Peyer's patch (tissue), 4 donors: ENCODE data around the gene CMTM4. TPM values are rescaled to one million over a fixed set of nuclear protein-coding genes. Genes with fewer than 3 reads are reported as not detected.

Experiments used
- DNase-seq, 3 donors: peaks; one replicate each; pipeline ENCODE4 v3.0.0-alpha.2; 2017 to 2019
- H3K27ac ChIP-seq, 4 donors: fragments of 200-600 bp; sonication (generic); one replicate each; pipeline ENCODE4 v1.5.1; 2016 to 2019
- H3K27me3 ChIP-seq, 2 donors: fragments of 200-600 bp; sonication (generic); one replicate each; pipeline ENCODE4 v1.5.1; 2019
- H3K36me3 ChIP-seq, 3 donors: fragments of 200-600 bp; sonication (generic); one replicate each; pipeline ENCODE4 v1.5.1; 2016 to 2019
- H3K4me1 ChIP-seq, 4 donors: fragments of 200-600 bp; sonication (generic); one replicate each; pipeline ENCODE4 v1.5.1; 2016 to 2019
- H3K4me3 ChIP-seq, 4 donors: fragments of 200-600 bp; sonication (generic); 1 replicate in 3 of 4; 2 replicates in 1 of 4; pipeline ENCODE4 v1.5.1; 2016 to 2019; ENCODE audit warnings: mild to moderate bottlenecking in 1 of 4
- H3K9me3 ChIP-seq, 4 donors: fragments of 200-600 bp; sonication (generic); one replicate each; pipeline ENCODE4 v1.5.1; 2016 to 2019; ENCODE audit warnings: mild to moderate bottlenecking in 1 of 4
- POLR2A ChIP-seq, 2 donors: fragments of 450-650 bp; IDR thresholded peaks; one replicate each; pipeline ENCODE4 v1.5.1; 2017; ENCODE audit warnings: antibody characterized with exemption in 2 of 2, mild to moderate bottlenecking in 2 of 2, moderate library complexity in 2 of 2
- total RNA-seq, 4 donors: library from RNA; depleted of rRNA; stranded (reverse); fragments of >200 nt; gene quantifications; one replicate each; pipeline ENCODE4 v1.1.0, GENCODE V29; 2016
- TF ChIP-seq, protein P1 (sequence below), 6 experiments: fragments of 450-650 bp in 4 of 6; fragments of 200-600 bp in 2 of 6; sonication (generic) in 1 of 6; IDR thresholded peaks; one replicate each; pipeline ENCODE4 v1.5.1; 2017 to 2019; ENCODE audit warnings: antibody characterized with exemption in 6 of 6, mild to moderate bottlenecking in 3 of 6, moderate library complexity in 1 of 6

CMTM4 gene
- total RNA-seq, 4 donors from 2014 or later: 33.8 to 116 (median 101) TPM

DNA sequence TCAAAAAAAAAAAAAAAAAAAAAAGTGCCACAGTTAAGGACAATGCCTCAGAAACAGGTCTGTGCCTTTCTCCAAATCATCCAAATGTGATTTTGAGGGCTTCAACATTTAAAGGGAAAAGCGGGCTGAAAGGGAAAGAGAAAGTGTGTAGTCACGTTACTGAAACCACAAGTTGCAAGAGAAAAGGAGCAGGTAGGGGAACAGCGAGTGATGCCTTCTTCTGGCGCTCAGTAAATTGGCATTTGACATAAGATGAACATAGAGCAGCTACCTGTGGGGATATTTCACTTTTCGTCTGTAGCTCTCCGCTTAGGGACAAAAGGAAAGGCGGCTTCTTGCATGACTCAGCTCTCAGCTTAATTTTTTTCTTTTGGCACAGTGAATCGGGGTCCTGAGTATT, 106.2 kb downstream of the CMTM4 start:
- Histone ChIP-seq H3K9me3 (no peaks in the 10 kb centered on the region), H3K4me3 (peak overlapping the region in 2 of 4 donors; percentile 5 to 18), H3K4me1 (no peaks in the 10 kb centered on the region), H3K27me3 (no peaks in the 10 kb centered on the region), H3K36me3 (no peaks in the 10 kb centered on the region), H3K27ac (no peak overlapping the region)
- no peak for TF ChIP-seq POLR2A (IDR thresholded peaks at IDR 0.05)
- TF ChIP-seq, protein P1, sequence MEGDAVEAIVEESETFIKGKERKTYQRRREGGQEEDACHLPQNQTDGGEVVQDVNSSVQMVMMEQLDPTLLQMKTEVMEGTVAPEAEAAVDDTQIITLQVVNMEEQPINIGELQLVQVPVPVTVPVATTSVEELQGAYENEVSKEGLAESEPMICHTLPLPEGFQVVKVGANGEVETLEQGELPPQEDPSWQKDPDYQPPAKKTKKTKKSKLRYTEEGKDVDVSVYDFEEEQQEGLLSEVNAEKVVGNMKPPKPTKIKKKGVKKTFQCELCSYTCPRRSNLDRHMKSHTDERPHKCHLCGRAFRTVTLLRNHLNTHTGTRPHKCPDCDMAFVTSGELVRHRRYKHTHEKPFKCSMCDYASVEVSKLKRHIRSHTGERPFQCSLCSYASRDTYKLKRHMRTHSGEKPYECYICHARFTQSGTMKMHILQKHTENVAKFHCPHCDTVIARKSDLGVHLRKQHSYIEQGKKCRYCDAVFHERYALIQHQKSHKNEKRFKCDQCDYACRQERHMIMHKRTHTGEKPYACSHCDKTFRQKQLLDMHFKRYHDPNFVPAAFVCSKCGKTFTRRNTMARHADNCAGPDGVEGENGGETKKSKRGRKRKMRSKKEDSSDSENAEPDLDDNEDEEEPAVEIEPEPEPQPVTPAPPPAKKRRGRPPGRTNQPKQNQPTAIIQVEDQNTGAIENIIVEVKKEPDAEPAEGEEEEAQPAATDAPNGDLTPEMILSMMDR (IDR thresholded peaks at IDR 0.05): no peak
- peak in 1 of 3 donors; percentile 43 for DNase-seq

DNA sequence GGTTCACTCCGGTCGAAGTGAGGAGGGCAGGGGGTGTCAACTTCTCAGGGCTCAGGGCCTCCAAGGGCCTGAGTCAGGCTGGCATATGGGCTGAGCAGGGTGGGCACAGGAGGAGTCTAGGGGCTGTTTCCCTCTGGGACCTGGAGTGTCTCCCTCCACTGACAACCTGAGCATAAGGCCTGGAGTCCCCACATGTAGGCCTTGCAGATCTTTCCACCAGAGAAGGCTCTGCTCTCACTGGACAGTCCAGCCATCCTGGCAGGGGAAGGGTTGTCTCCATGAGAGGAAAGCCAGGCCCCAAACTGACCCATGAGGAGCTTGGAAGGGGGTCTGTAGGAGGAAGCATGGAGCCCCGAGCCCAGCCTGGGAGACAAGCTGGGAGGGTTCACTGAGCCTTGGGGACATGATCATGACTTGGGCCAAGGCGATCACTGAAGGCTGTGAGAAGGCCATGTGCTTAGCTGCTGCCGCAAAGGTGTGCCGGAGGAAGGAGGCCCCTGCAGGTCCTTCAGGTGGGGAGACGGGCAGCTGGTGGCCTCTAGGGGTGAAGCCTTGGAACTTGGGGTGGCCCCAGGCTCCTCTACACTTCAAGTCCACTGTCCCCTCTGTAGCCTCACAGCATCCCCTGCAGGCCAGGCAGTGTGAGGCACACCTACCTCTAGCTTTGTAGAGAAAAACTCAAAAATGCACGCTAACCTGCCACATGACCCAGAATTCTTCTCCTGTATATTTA, 107.4 kb downstream of the CMTM4 start:
- Histone ChIP-seq H3K4me1 (no peaks in the 10 kb centered on the region), H3K36me3 (no peaks in the 10 kb centered on the region), H3K9me3 (no peaks in the 10 kb centered on the region), H3K27ac (no peak overlapping the region), H3K4me3 (no peak overlapping the region), H3K27me3 (no peaks in the 10 kb centered on the region)
- TF ChIP-seq, protein P1 (IDR thresholded peaks at IDR 0.05): peak; percentile 55 to 77 (median 70)
- TF ChIP-seq POLR2A (IDR thresholded peaks at IDR 0.05): no peak
- peak in 2 of 3 donors; percentile 68 to 87 for DNase-seq

DNA sequence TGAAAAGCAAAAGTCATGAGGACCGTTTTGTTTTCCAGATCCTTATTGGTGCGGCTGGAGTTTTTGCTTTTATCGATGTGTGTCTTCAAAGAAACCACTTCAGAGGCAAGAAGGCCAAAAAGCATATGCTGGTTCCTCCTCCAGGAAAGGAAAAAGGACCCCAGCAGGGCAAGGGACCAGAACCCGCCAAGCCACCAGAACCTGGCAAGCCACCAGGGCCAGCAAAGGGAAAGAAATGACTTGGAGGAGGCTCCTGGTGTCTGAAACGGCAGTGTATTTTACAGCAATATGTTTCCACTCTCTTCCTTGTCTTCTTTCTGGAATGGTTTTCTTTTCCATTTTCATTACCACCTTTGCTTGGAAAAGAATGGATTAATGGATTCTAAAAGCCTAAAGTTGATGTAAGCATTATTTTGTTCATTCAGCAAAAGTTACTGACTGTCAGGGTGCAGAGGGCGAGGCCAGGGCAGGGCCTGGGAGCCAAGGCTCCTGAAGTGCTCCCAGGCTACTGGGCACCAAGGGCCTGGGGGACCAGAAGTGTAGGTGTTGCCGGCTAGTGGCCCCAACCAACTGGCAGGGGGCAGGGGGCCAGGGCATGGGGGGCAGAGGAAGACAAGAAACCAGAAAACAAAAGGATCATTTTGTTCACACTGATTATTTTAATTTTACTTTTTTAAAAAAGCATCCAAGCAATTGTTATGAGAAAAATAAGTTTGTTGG, 108.5 kb downstream of the CMTM4 start:
- no peaks in the 10 kb centered on the region for H3K9me3 ChIP-seq
- no peak overlapping the region for H3K27ac ChIP-seq
- peak in 1 of 3 donors; percentile 34 for DNase-seq
- H3K4me1 ChIP-seq: no peaks in the 10 kb centered on the region
- no peaks in the 10 kb centered on the region for H3K27me3 ChIP-seq
- H3K36me3 ChIP-seq: no peaks in the 10 kb centered on the region
- no peak for TF ChIP-seq POLR2A (IDR thresholded peaks at IDR 0.05)
- TF ChIP-seq, protein P1 (IDR thresholded peaks at IDR 0.05): no peak
- no peak overlapping the region for H3K4me3 ChIP-seq

DNA sequence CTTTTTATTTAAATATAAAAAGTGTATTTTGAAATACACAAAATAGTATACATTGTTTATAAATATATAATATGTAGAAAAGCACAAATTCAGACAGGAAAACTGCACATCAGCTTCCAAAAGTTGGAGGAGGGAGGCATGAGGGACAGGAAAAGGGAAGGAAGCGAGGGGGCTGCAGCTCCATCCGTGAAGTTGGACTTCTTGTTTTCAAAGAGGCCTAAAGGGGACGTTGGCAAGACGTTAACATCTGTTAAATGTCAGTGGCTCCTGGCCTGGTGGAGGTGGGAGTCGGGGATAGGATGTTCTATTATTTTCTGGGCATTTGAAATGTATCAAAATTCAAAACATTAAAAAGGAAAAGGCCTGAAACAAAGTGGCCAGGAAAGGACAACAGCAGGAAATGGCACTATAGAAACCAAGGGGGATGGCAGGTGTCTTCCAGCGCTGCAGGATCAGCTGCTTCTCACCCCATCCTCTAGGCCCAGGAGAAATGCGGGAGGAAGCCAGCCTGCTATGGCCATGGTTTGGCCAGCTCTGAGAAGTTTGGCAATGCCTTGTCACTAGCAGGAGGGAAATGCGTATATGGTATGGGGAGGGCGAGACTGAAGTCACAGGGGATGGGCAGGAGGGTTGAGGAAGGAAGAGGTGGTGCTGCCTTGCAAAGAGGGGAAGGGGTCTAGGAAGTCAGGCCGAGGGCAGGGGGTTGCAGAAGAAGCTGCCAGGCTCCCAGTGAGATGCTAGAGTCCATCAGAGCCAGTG, 110.9 kb downstream of the CMTM4 start:
- no peaks in the 10 kb centered on the region for H3K36me3 ChIP-seq
- no peak for TF ChIP-seq POLR2A (IDR thresholded peaks at IDR 0.05)
- TF ChIP-seq, protein P1 (IDR thresholded peaks at IDR 0.05): no peak
- DNase-seq: peak in 1 of 3 donors; percentile 39
- no peaks in the 10 kb centered on the region for H3K4me1 ChIP-seq
- no peak overlapping the region for H3K27ac ChIP-seq
- H3K9me3 ChIP-seq: no peaks in the 10 kb centered on the region
- no peaks in the 10 kb centered on the region for H3K27me3 ChIP-seq
- H3K4me3 ChIP-seq: no peak overlapping the region

DNA sequence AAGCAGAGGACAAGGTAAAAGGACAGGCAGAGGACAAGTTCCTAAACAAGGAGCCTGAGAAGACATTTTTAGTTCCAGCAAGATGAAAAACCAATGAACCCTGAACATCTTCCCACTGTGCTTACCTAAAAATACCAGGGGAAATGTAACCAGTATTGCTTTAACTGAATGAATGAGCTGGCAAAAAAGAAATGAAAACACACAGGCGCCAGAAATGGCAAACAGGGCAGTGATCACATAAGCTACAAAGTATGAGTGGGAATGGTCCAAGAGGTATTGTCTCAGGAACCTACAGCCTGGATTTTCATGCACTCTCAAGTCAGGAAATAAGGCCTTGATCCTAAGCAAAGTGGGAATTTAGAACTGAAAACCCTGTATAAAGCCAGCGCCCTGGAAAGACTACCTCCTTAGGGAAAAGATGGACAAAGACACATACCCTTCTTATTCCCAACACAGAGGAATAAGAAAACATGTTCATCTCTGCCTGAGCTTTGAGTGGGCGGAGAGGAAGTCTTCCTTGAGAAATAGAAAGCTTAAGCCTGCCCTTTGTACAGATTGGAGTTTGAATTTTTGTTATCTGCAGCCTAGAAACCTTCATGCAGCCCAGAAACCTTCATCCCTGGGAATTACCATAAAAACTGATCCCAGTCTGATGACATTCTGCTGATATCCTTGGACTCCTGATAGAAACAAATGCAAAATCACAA, 115.1 kb downstream of the CMTM4 start:
- H3K36me3 ChIP-seq: no peaks in the 10 kb centered on the region
- TF ChIP-seq, protein P1 (IDR thresholded peaks at IDR 0.05): no peak
- no peak for TF ChIP-seq POLR2A (IDR thresholded peaks at IDR 0.05)
- no peaks in the 10 kb centered on the region for H3K27me3 ChIP-seq
- no peaks in the 10 kb centered on the region for H3K9me3 ChIP-seq
- no peak for DNase-seq
- H3K27ac ChIP-seq: no peak overlapping the region
- H3K4me3 ChIP-seq: no peak overlapping the region
- H3K4me1 ChIP-seq: peaks cover 0 to 13% (median 5%) of the 10 kb centered on the region in 4 donors
